Measurements from ENCODE around the gene REEP3.

The REEP3 gene

DNA sequence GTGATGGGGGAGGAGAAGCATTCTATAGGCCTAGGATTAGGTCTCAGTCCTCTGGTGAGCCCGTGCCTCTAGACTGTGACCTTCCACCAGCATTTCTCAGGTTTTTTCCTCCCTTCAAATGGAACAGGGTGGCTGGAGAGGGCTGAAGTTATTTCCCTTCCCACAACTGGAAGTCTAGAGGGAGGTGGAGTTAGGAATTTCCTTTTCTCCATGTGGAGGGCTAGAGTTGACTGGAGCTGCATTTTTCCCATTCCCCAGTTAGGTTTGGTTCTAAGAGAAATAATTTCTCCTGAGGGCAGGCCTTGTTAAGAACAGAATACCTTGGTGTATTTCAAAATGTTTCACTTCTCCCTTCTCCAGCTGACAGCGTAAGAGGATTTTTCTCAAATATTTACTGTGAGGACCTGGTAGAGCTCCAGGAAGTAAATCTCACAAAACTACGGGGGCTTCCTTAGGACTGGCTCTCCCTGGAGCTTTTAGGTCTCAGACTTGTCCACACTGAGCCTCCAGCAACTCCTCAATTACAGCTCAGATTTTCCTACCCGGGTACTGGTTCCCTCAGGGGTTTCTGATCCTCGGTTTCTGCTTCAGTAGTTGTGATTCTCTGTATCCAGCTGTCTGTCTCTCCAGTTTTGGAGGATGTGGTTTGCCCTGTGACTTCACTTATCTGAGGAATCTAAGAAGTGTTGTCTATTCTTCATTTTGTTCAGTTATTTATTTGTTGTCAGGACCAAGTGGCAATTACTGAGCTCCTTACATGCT lies 6.0 kb upstream of the REEP3 start:
- DNase-seq: no peak

DNA sequence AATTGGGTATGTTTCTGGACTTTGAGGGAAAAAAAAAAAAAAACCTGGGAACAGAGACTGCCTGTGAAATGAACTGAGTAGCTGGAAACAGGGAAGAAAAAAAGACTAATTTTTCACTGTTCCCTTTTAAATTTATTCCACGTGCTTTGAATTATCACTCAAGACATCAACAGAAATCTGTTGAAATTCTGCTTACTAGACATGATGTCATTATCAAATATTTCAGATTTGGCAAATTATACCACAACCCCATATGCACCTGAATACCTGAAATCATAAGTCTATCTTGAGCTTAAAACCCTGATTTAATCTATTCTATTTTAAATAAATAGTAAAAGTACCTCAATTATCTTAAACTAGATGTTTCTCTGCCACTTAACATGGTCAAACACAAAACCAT lies 5.0 kb upstream of the REEP3 start:
- no peak for DNase-seq

DNA sequence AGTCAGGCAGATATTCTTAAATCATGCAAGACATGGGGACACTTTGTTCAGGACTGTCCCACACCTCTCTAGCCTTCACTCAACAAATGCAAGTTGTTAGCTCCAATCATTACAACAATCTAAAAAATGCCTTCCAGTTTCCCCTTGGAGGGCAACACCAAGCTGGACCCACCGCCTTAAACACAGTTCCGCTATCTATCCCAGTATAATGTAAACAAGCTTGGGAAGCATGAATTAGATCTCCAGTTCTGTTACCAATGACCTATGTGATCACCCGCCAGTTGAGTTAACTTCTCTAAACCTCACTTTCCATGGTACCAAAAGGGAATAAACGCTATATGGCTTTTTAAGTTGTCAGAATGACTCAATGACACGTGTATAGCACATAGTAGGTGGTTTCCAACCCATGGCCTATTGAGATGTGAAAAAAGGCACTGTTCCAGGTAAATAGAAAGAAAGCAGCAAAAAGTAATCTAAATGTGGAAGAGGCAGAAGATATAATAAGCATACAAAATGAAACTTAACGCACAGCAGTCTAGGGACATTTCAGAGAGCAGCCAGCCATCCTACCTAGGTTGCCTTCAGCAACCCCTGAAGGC lies 2.4 kb upstream of the REEP3 start:
- DNase-seq: no peak

DNA sequence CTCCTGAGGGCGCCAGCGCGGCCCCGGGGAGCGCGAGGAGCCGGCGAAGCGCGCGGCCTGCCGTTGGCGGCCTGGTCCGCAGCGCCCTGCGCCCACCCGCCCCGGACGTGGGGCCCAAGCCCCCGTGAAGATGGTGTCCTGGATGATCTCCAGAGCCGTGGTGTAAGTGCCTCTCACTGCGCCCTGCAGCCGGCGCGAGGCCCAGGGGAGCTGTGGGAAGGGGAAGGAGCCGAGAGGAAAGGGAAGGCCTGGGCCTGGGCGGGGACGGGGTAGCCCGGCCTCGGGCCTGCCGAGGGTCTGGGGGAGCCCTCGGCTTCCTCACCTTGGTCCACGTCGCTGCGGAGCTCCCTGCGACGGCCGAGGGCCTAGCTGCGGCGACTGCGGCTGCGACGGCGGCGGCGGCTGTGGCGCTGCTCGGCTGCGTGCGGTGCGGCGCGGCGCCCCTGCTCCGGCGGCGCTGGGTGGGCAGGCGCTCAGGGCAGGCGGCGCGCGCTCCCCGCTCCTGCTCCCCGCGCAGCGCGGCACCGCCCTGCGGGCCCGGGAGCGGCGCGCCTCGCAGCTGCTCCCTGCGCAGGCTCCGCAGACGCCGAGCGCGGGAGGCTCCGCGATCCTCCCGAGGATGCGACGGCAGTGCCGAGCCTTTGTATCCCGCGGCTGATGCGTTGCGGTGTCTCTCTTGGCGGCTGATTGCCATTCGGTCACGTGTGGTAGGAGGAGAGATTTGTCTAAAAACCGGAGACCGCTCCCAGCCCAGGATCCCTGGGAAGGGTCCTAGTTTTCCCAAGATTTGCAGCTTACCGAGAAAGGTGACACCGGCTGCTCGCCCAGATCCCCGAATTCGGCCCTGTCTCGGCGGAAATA lies 445 bp downstream of the REEP3 start:
- peak; percentile 16 for DNase-seq

DNA sequence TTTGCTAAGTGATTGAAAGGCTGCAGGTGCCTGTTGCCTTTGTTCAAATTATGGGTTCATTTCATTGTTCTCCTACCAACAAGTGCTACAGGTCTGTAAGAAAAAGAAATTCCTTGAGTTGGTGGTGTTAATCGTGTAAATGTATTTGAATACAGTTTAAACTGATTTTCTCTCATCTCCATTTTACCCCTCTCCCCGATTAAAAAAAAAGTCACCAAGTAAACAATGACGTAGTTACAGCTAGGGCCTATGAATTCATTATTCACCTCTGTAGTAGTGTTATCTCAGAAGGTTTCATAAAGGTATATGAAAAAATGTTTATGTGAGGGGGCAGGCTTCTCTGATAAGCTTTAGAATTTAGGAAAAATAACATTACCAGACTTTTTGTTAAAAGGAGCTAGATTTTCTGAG lies 1.1 kb downstream of the REEP3 start:
- no peak for DNase-seq

DNA sequence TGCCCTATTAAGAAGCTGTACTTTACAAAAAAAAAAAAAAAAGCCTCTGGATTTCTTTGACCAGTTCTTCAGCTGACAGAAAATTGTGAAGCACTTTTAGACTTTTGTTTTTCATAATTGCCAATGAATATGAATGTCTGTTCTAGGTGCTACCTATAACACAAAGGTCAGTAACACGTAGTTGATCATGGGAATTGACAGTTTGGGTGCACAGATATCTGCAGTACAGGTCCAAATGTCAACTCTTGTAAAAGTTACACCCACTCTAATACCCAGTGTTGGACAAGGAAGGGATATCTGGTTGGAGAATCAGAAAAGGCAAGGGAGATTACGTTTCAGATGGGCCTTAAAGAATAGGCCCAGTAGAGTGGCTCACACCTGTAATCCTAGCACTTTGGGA lies 1.8 kb downstream of the REEP3 start:
- no peak for DNase-seq

DNA sequence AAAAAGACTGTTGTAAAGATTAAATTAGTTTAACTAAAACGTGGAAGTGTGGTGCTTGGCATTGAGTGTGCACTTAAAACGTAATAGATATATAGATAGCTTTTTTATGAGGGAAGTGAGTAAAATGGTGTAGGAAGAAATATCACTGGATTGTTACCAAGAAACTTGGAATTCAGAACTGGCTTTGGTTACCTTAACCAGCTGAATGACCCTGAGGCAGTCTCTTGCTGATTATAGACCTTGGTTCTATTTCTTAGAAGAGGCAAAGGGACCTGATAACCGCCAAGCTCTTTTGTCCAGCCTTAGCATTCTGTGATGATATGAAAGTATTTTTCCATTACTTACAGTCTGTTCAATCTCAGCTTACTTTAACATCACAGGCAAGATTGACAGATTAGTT lies 3.8 kb downstream of the REEP3 start:
- DNase-seq: no peak

DNA sequence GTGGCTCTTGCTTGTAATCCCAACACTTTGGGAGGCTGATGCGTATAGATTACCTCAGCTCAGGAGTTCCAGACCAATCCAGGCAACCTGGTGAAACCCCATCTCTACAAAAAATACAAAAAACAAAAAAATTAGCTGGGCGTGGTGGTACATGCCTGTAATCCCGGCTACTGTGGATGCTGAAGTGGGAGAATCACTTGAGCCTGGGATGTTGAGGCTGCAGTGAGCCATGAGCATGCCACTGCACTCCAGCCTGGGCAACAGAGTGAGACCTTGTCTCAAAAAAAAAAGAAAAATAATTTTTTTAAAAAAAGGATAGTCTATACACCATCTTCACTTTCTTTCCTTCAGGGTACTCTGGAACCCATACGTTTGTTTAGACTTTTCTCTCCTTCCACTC lies 6.2 kb downstream of the REEP3 start:
- DNase-seq: no peak

DNA sequence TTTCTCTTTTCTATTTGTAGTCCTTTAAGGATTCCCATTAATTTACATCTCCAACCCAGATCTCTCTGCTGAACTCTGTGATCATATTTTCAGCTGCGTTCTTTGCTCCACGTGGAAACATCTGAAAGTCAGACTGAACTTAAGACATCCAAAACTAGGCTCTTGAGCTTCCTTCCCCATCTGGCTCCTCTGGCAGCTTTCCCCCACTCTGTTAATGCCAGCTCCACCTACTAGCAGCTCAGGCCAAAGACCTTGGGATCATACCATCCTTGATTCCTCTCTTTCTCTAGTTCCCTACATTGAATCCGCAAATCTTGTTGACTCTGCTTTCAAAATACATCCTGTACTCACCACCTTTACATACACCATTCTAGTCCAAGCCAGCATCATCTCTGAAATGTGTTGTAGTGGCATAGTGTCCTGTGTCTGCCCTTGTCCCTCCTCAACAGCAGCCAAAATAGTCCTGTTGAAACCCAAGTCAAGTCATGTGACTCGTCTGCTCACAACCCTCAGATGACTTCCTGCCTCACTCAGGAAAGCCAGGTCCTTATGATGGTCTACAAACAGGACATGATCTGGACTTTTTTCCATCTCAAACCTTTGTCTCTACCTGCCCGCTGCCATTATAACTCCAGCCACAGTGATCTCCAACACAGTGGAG lies 7.0 kb downstream of the REEP3 start:
- DNase-seq: no peak

DNA sequence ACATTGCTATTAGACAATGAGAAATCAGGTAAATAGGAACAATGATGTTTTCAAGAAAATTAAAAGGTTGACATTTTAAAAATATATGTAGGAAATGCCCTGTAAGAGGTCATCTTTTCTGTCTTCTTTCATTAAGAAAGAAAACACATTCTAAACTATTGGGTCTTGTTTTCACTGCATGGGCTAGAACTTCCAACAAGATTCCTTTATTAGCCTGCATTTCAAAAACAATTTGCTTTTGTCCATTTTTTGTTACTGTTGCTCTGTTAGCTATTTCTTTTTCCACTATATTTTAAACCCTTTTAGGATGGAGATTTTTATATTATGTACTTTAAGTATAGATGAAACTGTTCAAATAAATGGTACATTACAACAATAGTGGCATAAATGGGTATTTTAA lies 9.2 kb downstream of the REEP3 start:
- DNase-seq: no peak

DNA sequence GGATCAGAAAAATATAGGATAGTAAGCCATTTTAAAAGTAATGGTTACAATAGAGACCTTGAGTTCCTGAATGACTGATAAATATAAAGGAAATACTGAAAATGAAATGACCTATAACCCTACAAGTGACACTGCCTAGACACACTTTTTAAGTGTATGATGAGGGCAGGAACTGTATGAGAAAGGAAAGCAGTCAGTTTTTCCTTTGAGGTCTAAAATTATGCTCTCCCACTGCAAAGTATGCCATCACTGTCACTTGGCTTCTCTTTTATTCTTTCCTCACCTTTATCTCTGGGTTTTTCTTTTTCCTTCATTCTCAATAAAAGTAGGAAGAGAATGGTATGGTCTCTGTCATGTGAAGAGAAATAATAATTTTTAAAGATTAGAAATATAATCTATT lies 13.5 kb downstream of the REEP3 start:
- DNase-seq: no peak

DNA sequence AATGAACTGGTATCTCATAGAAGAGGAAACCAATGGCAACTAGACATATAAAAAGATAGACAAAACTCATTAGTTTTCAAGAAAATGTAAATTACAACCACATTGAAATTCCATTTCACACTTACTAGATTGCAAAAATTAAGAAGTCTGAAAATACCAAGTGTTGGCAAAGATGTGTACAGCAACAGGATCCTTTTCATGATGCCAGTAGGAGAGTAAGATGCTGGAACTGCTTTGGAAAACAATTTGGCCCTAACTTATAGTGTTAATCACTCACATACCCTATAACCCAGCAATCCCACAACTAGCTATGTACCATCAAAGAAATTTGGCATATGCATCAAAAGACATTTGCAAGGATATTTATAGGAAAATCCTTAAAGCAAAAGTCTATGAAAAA lies 15.5 kb downstream of the REEP3 start:
- no peak for DNase-seq

DNA sequence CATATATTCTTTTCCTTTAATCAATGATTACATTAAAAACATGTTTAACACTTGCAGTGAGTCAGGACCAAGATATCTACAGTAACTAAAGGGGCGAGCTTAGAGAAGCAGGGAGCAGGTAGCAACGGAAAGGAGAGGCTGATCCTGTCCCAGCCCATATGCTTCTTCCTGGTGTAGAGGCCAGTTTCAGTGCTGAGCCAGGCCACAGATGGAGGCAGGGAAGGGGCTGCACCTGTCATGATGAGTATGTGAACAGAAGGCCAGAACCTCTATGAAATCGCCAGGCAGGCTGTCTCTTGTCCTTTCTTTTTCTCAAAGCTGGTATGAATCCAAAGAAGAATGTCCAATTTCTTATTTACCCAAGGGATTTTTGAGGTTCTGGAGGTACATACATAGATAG lies 16.3 kb downstream of the REEP3 start:
- DNase-seq: no peak

DNA sequence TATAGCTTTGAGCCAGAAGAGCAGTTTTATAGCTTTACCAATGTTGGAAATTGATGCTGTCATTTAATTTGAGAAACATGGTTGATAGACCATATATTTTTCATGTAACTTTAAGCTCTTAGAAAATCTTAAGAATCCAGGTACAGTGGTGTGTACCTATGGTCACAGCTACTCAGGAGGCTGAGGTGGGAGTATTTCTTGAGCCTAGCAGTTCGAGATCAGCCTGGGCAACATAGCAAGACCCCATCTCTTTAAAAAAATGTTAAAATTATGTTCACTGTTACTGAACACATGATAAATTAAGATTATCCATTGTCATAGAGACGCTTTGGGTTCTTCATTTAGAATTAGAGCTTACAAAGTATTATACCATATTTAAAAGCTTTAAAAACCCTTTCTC lies 18.2 kb downstream of the REEP3 start:
- DNase-seq: no peak

DNA sequence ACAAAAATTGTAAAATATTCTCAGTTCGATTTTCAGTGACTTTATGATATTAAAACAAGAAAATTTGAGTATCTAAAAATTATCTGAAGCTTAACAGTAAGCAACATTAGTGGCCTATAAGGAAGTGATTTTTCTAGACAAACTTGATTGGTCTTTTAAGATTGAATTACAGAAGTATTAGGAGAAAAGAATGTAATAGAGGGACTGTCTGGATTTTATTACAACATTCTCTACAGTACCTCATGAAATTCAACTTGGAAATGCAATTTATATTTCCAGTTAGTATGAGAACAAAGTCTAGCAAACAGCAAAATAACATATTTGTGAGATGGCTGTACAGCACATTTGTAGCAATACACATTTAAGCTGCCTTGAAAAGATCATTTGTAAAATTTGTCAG lies 18.8 kb downstream of the REEP3 start:
- DNase-seq: no peak

DNA sequence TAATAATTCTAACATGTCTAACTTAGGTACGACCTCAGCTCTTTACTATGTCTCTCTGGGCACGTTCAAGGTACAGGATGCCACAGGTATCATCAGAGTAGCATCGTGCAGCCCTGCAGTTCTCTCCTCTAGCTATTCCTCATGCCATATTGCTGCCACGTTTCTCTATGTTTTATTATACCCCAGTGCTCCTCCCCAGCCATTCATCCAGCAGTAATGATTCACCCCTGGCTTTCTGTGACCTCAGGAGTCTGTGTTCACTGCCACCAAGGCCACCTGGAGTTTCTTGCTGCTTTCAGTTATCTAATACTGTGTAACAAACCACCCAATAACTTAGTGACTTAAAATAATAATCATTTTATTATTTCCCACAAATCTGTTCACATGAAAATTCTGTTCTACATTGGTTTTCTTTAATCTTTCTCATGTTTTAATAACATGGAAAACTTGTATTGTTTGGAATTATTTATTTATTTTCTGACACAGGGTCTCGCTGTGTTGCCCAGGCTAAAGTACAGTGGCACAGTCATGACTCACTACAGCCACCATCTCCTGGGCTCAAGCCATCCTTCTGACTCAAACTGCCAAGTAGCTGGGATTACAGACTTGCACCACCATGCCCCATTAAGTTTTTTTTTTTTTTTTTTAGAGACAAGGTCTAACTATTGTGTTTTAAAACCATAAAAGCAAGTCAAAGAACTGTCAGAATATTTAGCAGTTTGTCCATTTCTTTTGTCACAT lies 21.8 kb downstream of the REEP3 start:
- no peak for DNase-seq

DNA sequence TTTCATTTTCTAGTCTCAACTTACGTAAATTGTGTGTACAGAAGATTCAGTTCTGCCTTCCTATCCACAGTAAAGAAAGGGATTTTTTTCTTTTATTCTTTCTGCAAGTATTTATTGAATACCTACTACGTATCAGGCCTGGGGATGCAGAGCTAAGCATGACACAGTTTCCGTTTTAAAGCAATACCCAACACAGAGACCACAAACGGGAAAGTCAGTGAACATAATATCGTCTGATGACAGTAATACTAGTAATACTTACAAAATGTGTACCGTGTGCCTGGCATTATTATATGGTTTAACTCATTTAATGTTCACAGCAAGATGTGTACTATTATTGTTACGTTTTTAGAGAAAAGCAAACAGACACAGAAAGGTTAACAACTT lies 22.4 kb downstream of the REEP3 start:
- no peak for DNase-seq

DNA sequence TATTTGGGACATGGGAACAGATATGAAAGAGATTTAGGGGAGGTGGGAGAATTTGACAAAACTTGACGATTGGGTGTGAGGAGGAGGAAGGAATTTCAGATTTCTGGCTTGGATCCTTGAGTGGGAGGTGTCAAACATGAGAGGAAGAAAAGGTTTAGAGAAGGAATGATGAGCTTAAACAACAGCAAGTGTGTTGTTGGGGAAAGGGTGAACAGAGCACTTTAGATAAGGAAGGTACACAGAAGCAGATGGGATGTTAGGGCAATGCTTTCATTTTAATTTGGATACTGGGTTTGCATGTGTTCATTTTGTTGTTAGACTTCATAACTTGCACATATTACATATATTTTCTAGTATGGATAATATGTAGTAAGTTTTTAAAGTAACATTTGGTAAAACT lies 23.2 kb downstream of the REEP3 start:
- DNase-seq: no peak

DNA sequence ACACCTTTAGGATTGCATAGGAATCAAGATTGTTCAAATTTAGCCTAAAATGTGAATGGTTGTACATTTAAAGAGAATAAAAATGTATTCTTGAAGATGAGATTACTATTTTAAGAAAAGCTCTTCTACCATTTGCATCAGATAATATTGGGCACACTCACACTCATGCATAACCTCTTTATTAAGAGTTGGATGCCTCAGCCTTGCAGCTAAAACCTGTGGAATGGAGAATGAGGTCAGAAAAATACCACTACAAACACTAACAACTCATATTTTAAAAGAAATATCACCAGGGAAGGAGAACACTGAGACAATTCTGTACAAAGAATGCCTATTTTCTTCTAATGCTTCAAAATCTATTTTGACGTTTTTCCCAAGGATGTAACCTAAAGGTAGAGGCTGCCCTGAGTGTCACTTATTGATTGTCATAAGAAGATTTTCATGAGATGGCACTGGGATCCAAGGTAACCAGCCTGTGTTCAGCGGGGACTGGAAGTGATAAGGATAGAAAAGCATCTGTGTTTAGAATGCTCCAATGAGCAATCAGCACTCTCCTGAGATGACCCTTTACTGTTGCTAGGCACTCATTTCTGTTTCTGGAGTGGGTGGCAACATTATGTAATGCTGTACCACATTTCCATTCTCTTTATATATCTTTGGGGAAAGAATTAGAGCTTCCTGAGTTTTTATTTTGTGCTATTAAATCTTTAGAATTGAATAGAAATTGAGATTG lies 26.6 kb downstream of the REEP3 start:
- DNase-seq: no peak

DNA sequence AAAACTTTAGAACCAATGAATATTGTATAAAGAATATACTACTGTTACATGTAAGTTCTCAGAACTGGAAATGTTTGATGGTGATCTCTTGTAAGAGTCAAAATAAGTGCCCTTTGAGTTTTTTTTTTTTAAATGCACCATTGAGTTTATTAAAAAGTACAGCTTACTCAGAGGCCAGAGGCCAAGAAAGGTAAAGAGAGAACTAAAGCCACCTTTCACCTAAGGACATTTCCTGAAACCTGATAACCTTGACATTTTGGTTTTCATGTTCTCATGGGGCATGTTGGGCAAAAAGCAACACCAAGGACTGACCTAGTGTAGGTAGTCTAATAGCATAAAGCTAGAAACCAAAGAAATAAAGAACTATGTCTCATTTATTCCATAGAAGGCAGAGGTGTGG lies 27.7 kb downstream of the REEP3 start:
- DNase-seq: no peak

DNA sequence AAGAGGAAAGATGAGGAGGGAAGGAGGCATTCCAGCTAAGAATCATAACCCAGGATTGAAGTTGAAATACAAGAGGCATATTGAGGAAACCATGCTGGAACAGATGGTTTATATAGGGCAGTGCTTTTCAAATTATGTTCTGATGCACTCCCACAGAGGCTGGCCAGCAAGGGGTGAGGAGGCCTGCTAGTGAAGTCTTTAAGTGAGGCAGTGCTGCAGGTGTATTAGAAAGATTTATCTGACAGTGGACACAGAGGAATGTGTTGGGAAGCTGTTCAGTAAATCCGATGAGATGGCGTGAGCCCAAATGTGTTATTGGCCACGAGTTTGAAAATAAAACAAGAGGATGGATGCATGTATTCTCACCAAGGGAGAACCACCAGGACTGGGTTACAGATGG lies 28.6 kb downstream of the REEP3 start:
- no peak for DNase-seq

DNA sequence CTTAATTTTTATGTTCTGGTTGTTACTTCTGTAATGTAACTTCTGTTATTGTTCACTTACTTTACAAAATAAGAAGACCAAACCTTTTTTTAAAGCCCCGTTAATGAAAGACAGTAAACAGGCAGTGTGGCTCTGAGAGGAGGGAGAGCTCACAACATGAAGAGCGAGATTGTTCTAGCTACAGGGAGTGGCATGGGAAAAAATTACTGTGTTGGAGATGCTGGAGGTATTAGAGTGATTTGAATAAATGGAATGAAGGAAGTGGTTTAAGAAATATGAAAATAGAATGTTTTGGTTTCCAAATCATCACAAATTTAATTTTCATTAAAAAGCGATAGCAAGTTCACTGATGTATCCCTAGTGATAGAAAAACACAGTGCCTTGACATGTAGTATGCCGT lies 31.8 kb downstream of the REEP3 start:
- DNase-seq: no peak
